Left lobe of liver (tissue), 2 donors: ENCODE data around the gene AKT2. TPM values are rescaled to one million over a fixed set of nuclear protein-coding genes. Genes with fewer than 3 reads are reported as not detected.

Source experiments
- ATAC-seq: fragments of 200-7000 bp; cut with Tn5 transposase; one replicate; pipeline ENCODE4 v1.9.1; 2020; ENCODE audit warnings: mild to moderate bottlenecking, moderate library complexity
- DNase-seq: peaks from one replicate; pipeline ENCODE4 v3.0.0-alpha.2; 2020; ENCODE audit warnings: low spot score
- total RNA-seq: library from RNA; stranded (reverse); gene quantifications from one replicate; pipeline ENCODE4 v1.2.1, GENCODE V29; 2021
- donor health status: DM: no; HTN: no; CAD: no; lungs with moderate emphysema.
- donor health status: DM: no; HTN: yes; CAD: no.

The AKT2 gene
- total RNA-seq, 1 donor from 2014 or later = 140 TPM

GRCh38 chr19:40274585-40275544, 10.3 kb downstream of the AKT2 start:
- ATAC-seq (no peak), DNase-seq (no peak)

- ATAC-seq (no peak), DNase-seq (no peak)
Measured at GRCh38 chr19:40273469-40274360, 11.4 kb downstream of the AKT2 start.

GRCh38 chr19:40272261-40272660, 12.9 kb downstream of the AKT2 start:
- ATAC-seq (no peak), DNase-seq (no peak)

GRCh38 chr19:40271706-40272105, 13.4 kb downstream of the AKT2 start:
- no peak for ATAC-seq
- DNase-seq = no peak

GRCh38 chr19:40270362-40271089, 14.6 kb downstream of the AKT2 start:
- ATAC-seq = no peak
- no peak for DNase-seq

- DNase-seq (no peak), ATAC-seq (no peak)
Measured at GRCh38 chr19:40269216-40269940, 15.8 kb downstream of the AKT2 start.

GRCh38 chr19:40267601-40267997, 17.5 kb downstream of the AKT2 start:
- DNase-seq (no peak), ATAC-seq (no peak)

GRCh38 chr19:40266912-40267600, 18.1 kb downstream of the AKT2 start:
- no peak for DNase-seq
- ATAC-seq = no peak

- DNase-seq (no peak), ATAC-seq (no peak)
Measured at GRCh38 chr19:40266119-40266518, 19.0 kb downstream of the AKT2 start.

- DNase-seq (no peak), ATAC-seq (no peak)
Measured at GRCh38 chr19:40265763-40266099, 19.4 kb downstream of the AKT2 start.

- DNase-seq = no peak
- ATAC-seq = no peak
Measured at GRCh38 chr19:40265055-40265762, 19.9 kb downstream of the AKT2 start.

GRCh38 chr19:40264314-40265054, 20.7 kb downstream of the AKT2 start:
- ATAC-seq (no peak), DNase-seq (no peak)

- ATAC-seq = no peak
- DNase-seq = no peak
Measured at GRCh38 chr19:40263440-40264313, 21.5 kb downstream of the AKT2 start.

GRCh38 chr19:40262422-40262821, 22.7 kb downstream of the AKT2 start:
- no peak for DNase-seq

GRCh38 chr19:40261631-40262030, 23.5 kb downstream of the AKT2 start:
- DNase-seq = no peak
- ATAC-seq = no peak

More at GRCh38 chr19:40262422-40262821, 22.7 kb downstream of the AKT2 start:
- no peak for ATAC-seq

GRCh38 chr19:40257096-40257517, 28.0 kb downstream of the AKT2 start:
- peak; percentile 90 for ATAC-seq
- DNase-seq = peak; percentile 98

GRCh38 chr19:40256512-40256911, 28.6 kb downstream of the AKT2 start:
- ATAC-seq = no peak
- DNase-seq = no peak
